Measurements from ENCODE around the gene FAN1.

Gene FAN1

GRCh38 chr15:30917675-30918074 is 14.0 kb downstream of the FAN1 start:
- H3K4me3 ChIP-seq (ENCODE audit: low read length), result no peak overlapping the region
- DNase-seq (ENCODE audit: low read depth, low spot score), result no peak

GRCh38 chr15:30918366-30918765 is 14.7 kb downstream of the FAN1 start:
- H3K4me3 ChIP-seq (ENCODE audit: low read length), result no peak overlapping the region
- DNase-seq (ENCODE audit: low read depth, low spot score), result no peak

DNA sequence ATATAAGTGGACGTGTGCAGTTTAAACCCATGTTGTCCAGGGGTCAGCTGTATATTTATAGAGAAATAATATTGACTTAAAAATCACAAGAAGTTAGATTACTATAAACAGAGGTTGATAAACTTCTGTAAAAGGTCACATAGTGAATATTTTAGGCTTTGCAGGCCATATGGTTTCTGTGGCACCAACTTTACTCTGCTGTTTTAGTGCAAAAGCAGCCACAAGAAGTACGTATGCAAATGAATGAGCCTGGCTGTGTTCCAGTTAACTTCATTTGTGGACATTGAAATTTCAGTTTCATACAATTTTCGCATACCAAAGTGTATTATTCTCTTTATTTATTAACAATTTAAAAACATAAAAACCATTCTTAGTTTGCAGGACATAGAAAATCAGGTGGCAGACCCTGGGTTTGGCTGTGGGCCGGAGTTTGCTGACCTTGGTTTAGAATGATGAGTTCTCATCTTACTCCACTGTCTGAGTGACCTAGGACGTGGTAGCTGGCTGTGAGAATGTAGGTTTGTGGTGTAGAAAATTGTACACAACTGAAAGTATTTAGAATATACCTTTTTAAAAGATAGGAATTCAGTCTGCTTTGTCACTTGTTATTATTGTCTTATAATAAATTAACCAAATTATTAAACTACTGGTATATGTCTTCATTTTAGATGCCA is 16.3 kb downstream of the FAN1 start:
- no peak overlapping the region for H3K4me3 ChIP-seq (ENCODE audit: low read length)
- no peak for DNase-seq (ENCODE audit: low read depth, low spot score)

- DNase-seq (ENCODE audit: low read depth, low spot score), result no peak
- no peak overlapping the region for H3K4me3 ChIP-seq (ENCODE audit: low read length)
Measured at GRCh38 chr15:30921106-30921505, 17.4 kb downstream of the FAN1 start.

DNA sequence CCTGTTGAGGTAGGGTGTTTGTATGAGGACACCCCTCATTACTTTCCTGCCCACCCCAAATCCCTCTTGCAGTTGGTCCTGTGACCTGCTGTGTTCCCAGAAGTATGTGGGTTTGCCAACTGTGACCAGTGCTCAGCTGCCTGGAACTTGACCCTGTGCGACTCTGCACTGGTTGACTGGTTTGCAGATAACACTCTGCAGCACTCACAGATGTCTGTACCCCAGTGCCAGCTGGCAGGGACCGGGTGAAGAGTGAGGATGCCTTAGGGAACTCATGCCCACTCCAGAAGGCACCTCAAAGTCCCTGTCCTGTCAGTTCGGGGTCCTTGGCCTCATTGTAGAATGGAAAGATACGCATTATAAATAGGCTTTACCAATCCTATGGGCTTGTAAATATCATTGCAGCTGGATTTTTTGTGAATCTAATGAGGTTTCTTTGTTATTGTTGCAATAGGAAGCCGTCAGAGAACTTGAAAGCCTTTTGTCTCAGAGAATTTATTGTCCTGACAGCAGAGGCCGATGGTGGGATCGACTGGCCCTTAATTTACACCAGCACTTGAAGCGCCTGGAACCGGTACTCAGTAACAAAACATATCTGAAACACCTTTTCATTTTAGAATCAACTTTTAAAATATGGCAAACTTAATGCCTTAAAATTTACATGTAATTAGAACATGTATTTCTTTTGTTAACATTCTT is 18.2 kb downstream of the FAN1 start:
- DNase-seq (ENCODE audit: low read depth, low spot score), result no peak
- no peak overlapping the region for H3K4me3 ChIP-seq (ENCODE audit: low read length)

GRCh38 chr15:30922480-30923311 is 19.0 kb downstream of the FAN1 start:
- no peak for DNase-seq (ENCODE audit: low read depth, low spot score)

DNA sequence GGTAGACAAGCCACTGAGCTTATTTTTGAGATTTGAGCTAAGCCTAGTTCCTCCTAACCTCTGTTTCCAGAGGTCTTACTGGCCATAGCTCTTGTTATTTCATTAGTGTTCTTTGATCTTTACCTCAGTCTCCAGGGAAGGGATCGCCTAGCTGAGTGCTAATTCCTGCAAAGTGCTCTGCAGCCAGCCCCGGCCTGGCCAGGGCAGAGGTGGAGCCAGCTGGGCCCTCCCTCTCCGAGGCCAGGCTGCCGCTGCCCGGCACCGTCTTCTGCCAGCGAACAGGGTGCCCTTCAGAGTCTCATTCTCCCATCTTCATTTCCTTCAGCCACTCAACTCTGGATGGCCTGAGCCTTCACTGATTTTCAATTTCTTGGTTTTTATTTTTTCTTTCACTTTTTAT is 19.7 kb downstream of the FAN1 start:
- no peak overlapping the region for H3K4me3 ChIP-seq (ENCODE audit: low read length)
- DNase-seq (ENCODE audit: low read depth, low spot score), result no peak

More at GRCh38 chr15:30922480-30923311, 19.0 kb downstream of the FAN1 start:
- no peak overlapping the region for H3K4me3 ChIP-seq (ENCODE audit: low read length)

DNA sequence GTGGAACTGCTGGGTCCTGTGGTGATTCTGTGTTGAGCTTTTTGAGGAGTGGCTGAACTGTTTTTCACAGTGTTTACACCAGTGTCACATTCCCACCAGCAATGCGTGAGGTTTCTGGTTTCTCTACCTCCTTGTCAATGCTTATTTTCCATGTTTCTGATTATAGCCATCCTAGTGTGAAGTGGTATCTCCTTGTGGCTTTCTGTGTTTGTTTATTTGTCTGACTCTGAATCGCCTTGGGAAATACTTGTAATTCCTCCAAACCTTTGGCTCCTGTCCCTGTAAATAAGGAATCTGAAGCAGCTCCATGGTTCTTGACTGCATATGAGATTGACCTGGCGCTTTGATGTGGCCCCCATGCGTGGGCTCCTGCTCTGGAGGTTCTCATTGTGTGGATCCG is 20.6 kb downstream of the FAN1 start:
- no peak for DNase-seq (ENCODE audit: low read depth, low spot score)
- H3K4me3 ChIP-seq (ENCODE audit: low read length), result no peak overlapping the region

- no peak for DNase-seq (ENCODE audit: low read depth, low spot score)
- H3K4me3 ChIP-seq (ENCODE audit: low read length), result no peak overlapping the region
Measured at GRCh38 chr15:30925686-30926085, 22.0 kb downstream of the FAN1 start.

GRCh38 chr15:30926161-30926560 is 22.4 kb downstream of the FAN1 start:
- DNase-seq (ENCODE audit: low read depth, low spot score), result no peak

DNA sequence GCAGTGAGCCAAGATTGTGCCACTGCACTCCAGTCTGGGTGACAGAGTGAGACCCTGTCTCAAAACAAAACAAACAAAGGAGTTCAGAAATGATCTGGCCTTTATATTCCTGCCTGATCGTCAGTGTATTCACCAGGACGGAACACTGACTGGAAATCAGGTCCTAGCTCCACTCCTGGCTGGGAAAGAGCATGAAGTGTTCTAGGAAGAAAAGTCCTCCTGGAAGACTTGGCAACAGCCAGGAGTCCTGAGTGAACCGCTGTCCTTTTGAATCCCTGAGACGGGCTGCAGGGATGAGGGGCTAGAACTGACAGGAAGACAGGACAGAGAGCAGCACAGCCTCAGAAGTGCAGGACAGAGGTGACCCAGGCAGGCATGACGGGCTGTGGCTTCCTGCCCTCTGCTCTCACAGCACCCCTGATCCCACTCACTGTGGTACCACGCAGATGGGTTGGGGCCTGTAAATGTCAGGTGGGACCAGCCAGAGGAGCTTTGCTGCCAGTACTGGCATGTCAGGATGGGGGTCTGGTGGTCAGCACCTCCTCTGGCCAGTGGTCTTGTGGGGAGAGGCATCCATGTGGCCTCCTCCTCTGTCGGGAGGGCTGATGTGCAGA is 23.5 kb downstream of the FAN1 start:
- no peak overlapping the region for H3K4me3 ChIP-seq (ENCODE audit: low read length)
- no peak for DNase-seq (ENCODE audit: low read depth, low spot score)

More at GRCh38 chr15:30926161-30926560, 22.4 kb downstream of the FAN1 start:
- H3K4me3 ChIP-seq (ENCODE audit: low read length), result no peak overlapping the region

DNA sequence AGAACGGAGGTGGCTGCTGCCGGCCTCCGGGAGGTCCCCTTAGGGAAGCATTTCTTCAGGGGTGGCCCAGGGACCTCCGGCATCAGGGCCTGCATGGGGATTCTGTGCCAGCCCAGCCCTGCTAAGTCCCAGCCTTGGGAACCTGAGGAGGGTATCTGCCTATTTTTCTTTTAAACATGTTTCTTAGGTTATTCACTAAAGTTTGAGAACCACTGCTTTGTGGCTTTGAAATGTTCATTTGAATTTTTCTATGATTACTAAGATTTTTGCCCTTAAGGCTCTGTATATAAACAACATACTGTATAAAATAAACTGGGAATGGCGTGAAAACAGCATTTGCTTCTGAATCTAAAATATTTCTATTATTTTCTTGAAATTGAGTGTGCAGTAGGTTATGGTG is 24.4 kb downstream of the FAN1 start:
- DNase-seq (ENCODE audit: low read depth, low spot score), result no peak
- H3K4me3 ChIP-seq (ENCODE audit: low read length), result no peak overlapping the region

- no peak overlapping the region for H3K4me3 ChIP-seq (ENCODE audit: low read length)
- DNase-seq (ENCODE audit: low read depth, low spot score), result no peak
Measured at GRCh38 chr15:30929064-30929669, 25.5 kb downstream of the FAN1 start.

GRCh38 chr15:30929982-30930381 is 26.3 kb downstream of the FAN1 start:
- DNase-seq (ENCODE audit: low read depth, low spot score), result no peak

DNA sequence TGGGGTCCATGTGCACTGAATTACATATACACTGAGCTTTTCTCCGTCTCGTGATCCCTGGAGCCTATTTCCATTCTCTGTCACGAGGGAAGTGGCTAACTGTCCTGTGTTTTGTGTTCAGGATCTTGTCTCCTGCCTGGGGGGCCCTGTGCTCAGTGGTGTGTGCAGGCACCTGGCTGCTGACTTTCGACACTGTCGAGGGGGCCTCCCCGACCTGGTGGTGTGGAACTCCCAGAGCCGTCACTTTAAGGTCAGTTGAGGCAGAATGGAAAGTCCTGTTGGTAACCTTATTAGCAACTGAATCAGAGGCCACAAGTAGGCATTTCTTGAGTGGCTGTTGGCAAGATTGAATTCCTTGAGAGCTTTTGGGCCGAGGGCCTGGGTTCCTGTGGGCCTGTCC is 26.7 kb downstream of the FAN1 start:
- H3K4me3 ChIP-seq (ENCODE audit: low read length), result no peak overlapping the region
- DNase-seq (ENCODE audit: low read depth, low spot score), result no peak

More at GRCh38 chr15:30929982-30930381, 26.3 kb downstream of the FAN1 start:
- H3K4me3 ChIP-seq (ENCODE audit: low read length), result no peak overlapping the region

GRCh38 chr15:30933293-30933692 is 29.6 kb downstream of the FAN1 start:
- DNase-seq (ENCODE audit: low read depth, low spot score), result no peak
- H3K4me3 ChIP-seq (ENCODE audit: low read length), result no peak overlapping the region

DNA sequence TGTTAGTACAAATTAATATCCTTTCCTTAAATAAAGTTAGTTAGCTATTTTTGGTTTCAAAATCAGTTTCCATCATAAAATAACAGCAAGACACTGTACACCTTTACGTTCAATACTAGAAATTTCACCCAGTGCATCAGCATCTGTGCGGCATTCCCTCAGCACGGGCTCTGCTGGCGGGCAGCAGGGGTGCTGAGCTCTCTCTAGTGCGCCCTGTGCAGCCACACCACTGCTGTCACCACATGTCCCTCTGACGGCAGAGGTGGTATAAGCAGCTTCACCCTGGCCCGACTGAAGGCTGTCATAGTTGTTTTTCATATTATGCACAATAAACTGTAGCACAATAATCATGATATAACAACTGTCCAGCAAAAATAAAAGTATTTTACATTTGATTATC is 35.4 kb downstream of the FAN1 start:
- no peak overlapping the region for H3K4me3 ChIP-seq (ENCODE audit: low read length)
- DNase-seq (ENCODE audit: low read depth, low spot score), result no peak

GRCh38 chr15:30940359-30940758 is 36.6 kb downstream of the FAN1 start:
- DNase-seq (ENCODE audit: low read depth, low spot score), result no peak
- no peak overlapping the region for H3K4me3 ChIP-seq (ENCODE audit: low read length)

DNA sequence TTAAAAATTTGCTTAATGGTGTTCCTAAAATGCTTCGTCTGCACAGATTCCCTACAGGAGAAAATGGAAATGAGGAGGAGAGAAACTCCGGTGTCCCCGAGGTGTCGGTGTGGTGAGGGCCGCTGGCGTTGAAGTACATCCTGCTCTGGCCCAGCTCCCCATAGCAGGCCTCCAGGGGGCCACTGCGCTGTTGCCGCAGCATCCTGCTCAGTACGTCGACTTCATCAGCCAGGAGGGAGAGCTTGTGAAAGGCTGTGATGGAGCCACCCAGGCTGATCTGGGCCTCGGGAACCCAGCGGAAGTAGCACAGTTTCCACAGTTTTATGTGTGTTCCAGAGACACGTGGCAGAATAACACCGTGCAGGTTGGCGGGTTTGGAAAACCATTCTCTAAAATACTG is 37.8 kb downstream of the FAN1 start:
- H3K4me3 ChIP-seq (ENCODE audit: low read length), result no peak overlapping the region
- no peak for DNase-seq (ENCODE audit: low read depth, low spot score)

All from Jurkat, Clone E6-1 (cell line).